HG02973 (cell line): Measurements from ENCODE around the gene ADM2.

ENCODE experiments used
- ATAC-seq: cut with Tn5 transposase; IDR thresholded peaks from one replicate; pipeline ENCODE4 v1.9.1; 2021; ENCODE audit warnings: moderate library complexity; ENCODE audit not compliant: unreplicated experiment

Gene ADM2

DNA sequence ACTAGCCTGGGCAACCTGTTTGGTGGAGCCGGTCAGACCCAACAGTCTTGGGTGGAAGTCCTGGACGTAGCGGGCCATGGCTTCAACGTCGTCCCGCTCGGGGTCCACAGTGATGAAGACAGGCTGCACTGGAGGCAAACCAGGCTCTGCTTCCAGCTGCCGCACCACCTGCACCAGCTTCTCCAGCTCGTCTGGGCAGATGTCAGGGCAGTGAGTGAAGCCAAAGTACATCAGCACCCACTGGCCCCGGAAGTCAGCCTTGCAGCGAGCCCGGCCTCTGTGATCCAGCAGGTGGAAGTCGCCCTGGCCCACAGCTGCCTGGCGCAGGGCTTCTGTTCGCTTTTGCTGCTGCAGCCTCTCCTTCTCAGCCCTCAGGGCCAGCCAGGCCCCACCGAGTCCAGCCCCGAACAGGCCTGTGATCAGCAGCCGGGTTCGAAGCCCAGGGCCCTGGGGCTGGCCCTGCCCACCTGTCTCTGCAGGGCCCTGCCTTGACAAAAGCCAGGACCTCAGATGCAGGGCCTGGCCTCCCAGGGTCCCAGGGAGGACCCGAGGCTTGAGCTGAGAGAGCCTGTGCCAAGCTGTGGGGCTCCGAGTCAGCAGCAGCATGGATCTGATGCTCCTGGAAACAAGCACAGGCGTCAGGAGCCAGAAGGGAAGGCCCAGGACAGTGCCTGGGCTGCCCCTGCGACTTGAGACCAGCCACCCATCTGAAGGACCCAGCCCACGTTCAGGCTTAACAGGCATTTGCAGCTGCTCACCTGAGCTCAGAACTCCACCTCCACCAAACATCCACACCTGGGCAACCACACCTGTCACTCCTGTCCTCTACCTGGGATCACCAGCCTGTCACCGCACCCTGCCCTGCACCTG, 42.7 kb downstream of the ADM2 start:
- no peak for ATAC-seq

GRCh38 chr22:50524676-50525103, 43.3 kb downstream of the ADM2 start:
- no peak for ATAC-seq

DNA sequence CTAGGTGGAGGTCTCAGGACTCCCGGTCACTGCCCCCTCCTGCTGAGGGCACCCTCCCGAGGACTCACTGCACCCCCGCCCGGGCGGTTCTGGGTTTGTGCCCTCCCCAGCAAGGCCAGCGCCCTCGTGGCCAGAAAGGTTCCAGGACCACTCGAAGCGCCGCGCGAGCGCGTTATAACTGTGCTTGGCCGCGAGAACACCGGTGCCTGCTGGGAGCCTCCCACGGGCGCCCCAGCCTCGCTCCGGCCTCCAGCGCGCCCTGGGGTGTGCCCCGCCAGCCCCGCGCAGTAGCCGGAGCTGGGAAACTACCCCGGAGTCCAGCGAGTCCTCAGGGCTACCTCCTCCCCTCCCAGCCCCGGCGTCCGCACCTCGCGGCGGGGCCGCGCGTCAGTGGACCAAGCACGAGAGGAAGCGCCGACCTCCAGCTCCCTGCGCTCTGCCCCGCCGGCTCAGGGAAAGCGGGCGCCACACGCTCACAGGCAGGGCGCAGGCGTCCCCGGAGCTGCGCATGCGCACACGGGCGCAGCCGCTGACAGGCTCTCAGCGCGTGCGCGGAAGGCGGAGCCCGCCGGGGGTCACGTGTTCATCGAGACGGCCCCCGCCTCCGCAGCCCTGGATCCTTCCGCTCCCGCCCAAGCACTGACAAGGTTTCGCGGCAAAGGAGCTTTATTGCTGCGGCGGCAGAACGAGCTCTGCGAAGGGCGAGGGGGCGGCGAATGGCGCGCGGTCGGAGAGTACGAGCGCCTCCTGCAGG, 43.9 kb downstream of the ADM2 start, which contains the start of gene SCO2:
Gene SCO2 (minus strand): TSS at position 495 of the 754 bp plus-strand sequence. CDS start 1,187 bp downstream, outside the sequence.
- ATAC-seq: peak; percentile 30

DNA sequence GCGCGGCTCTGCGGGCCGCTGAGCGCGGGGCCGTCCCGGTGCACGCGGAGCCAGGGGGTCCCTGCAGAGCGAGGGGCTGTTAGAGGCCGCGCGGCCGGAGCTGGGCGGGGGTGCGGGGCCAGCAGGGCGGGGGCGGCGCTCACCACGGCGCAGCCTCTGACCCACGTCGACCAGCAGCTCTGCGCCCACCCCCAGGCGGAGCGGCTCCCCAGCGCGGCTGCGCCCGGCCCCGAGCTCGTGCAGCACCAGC, 44.4 kb downstream of the ADM2 start:
- peak; percentile 21 for ATAC-seq

GRCh38 chr22:50526108-50526833, 44.9 kb downstream of the ADM2 start:
- ATAC-seq: peak; percentile 19

- ATAC-seq: no peak
These were observed 45.8 kb downstream of the ADM2 start for GRCh38 chr22:50526834-50527801.

- ATAC-seq: no peak
These were observed 46.8 kb downstream of the ADM2 start for GRCh38 chr22:50527921-50528681.

GRCh38 chr22:50528682-50529415, 47.5 kb downstream of the ADM2 start:
- no peak for ATAC-seq

- no peak for ATAC-seq
These were observed 48.1 kb downstream of the ADM2 start for GRCh38 chr22:50529416-50529896.

DNA sequence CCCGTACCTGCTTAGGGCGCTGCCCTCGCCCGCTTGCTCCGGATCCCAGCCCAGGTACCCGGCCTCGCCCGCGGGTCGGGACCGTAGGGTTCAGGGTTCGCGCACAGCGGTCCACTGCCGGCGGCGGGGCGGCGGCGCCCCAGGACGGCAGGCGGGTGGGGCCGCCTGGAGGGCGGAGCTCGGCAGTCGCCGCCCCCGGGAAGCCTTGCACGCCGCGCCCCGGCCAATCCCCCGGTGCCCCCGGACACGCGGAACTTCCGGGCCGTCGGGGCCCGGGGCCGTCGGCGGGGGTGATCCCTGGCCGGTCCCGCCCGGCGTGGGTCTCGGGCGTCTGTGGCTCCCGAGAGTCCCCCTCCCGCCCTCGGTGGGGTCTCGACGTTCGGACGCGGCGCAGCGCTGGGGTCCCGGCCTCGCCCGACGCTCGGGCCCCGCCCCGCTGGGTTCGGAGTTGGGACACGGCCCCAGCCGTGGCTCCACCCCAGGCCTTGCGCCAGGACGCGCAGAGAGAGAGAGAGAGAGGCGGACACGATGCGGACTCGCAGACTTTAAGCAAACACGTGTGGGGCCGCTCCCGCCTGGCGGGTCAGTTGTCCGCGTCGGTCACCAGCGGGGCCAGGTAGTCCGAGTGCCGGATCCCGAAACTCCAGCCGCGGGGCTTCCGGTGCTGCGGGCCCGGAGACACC, 48.7 kb downstream of the ADM2 start, which contains the start of gene TYMP:
Gene TYMP (minus strand): TSS at position 116 of the 683 bp plus-strand sequence. CDS start 303 bp downstream, outside the sequence.
- ATAC-seq: no peak

DNA sequence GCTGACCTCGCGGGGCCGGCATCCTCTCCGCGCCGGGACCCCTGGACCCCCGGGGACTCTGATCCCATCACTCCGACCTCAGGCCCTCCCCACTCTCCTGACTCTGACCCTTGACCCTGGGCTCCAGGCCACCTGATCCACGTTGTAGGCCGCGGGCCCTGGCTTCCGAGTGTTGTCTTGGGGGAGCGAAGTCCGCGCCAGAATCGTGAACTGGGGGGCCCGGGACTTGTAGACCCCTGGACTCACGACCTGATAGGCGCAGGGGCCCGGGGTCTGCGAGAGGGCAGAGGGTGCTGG, 49.2 kb downstream of the ADM2 start:
- ATAC-seq: no peak

GRCh38 chr22:50530877-50531545, 49.7 kb downstream of the ADM2 start:
- peak; percentile 19 for ATAC-seq

DNA sequence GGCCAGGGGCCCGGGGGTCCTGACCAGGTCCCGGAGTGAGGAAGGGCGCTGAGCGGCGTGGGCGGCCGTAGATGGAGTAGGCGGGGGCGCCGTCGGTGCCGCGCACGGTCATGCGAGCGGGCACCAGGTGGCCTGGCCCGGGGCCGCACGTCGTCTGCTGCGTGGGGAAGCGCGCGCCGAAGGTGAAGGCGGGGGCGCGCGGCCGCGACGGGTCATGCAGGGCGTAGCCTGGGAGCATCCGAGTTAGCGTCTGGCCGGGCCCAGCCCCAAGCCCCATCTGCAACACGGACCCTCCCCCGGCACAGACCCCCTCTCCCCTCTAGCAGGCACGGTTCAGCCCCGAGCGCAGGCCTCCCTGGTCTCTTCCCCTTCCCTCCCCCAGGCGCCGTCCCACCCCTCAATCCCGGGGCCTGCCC, 50.2 kb downstream of the ADM2 start:
- no peak for ATAC-seq

DNA sequence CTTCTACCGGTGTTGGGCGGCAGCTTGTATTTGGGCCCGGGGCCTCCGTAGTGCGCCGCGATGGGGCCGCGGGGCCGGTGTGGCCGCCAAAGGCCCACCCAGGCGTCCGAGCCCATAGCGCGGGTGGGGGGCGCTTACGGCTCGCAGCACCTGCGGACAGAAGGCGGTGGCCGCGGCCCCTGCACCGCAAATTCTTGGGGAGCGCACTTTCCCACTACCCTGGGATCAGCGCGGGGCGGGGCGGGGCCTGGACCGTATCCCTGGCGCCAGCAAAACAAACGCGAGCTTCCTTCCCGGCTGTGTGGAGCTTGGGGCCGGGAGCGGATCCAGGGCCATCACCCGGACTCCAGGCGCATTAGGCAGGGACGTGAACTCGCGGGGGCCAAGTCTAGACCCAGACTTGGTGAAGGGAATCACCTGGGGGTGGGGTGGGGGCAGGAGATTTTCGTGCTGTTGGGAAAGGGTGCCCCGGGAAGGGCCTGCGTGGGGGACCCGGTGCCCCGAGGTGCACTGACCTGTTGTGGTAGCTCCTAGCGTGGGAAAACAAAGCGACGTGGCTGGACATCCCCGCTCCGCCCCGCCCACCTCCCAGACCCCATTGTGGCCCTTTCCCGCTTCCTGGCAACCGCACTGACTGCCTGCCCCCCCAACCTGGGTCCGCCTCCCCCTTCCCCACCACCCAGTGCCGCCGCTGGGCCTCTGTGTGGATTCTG, 50.8 kb downstream of the ADM2 start:
- no peak for ATAC-seq

- no peak for ATAC-seq
These were observed 51.8 kb downstream of the ADM2 start for GRCh38 chr22:50532824-50533796.
